Measurements from ENCODE around the gene F9. TPM values are rescaled to one million over a fixed set of nuclear protein-coding genes. Genes with fewer than 3 reads are reported as not detected.
"Not testable (repeated sequence)": the region's sequence is repeated elsewhere in the genome, so short reads cannot be mapped to it uniquely, and the experiment has no call there.

Gene F9
- total RNA-seq: not detected

- no peaks in the 10 kb centered on the region for H3K36me3 ChIP-seq (ENCODE audit: control insufficient read depth in 3 of 3, insufficient read depth in 3 of 3, low read length in 3 of 3)
- no peaks in the 10 kb centered on the region for H3K9me3 ChIP-seq (ENCODE audit: control insufficient read depth in 3 of 3, low read length in 3 of 3)
- no peaks in the 10 kb centered on the region for H3K4me1 ChIP-seq (ENCODE audit: control insufficient read depth in 3 of 3, insufficient read depth in 3 of 3, low read length in 3 of 3)
- no peak within 1 kb of the TSS for H3K4me3 ChIP-seq (ENCODE audit: low read length in 3 of 3)
- no peak within 1 kb of the TSS for H3K27ac ChIP-seq (ENCODE audit: low read depth, low read length)
- H3K9ac ChIP-seq (ENCODE audit: low read depth in 1 of 3, low read length in 3 of 3): no peak within 1 kb of the TSS
- H3K27me3 ChIP-seq (ENCODE audit: control insufficient read depth in 3 of 3, insufficient read depth in 3 of 3, low read length in 3 of 3): no peaks in the 10 kb centered on the region
Measured at GRCh38 chrX:139530550-139530949, at the start of gene F9. F9 (plus strand) TSS chrX:139530739; CDS start chrX:139530765, 26 bp downstream.

DNA sequence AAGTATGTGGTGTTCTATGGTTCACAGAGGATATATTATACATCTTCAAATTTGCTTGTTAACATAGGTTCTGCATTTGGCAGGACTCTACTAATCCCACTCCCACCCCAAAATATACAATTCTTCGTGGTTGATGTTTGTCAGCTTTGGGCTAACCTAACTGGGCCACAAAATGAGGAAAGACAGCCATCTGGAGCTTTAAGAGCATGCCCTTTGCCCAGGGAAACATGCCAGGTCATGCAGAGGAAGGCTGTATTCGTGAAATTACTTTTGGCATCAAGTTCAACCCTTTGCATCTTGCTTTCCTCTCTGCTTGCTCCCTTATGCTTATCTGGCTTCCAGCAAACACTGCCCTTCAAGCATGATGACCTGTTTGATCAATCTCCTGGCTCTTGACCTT lies 46.8 kb upstream of the F9 start:
- Histone ChIP-seq H3K27me3 (ENCODE audit: control insufficient read depth in 3 of 3, insufficient read depth in 3 of 3, low read length in 3 of 3) (no peaks in the 10 kb centered on the region), H3K36me3 (ENCODE audit: control insufficient read depth in 3 of 3, insufficient read depth in 3 of 3, low read length in 3 of 3) (no peaks in the 10 kb centered on the region), H3K4me3 (ENCODE audit: low read length in 3 of 3) (no peak overlapping the region), H3K9ac (ENCODE audit: low read depth in 1 of 3, low read length in 3 of 3) (no peak overlapping the region), H3K9me3 (ENCODE audit: control insufficient read depth in 3 of 3, low read length in 3 of 3) (no peaks in the 10 kb centered on the region), H3K27ac (ENCODE audit: low read depth, low read length) (no peak overlapping the region), H3K4me1 (ENCODE audit: control insufficient read depth in 3 of 3, insufficient read depth in 3 of 3, low read length in 3 of 3) (no peaks in the 10 kb centered on the region)

- Histone ChIP-seq H3K36me3 (ENCODE audit: control insufficient read depth in 3 of 3, insufficient read depth in 3 of 3, low read length in 3 of 3) (no peaks in the 10 kb centered on the region), H3K9me3 (ENCODE audit: control insufficient read depth in 3 of 3, low read length in 3 of 3) (no peaks in the 10 kb centered on the region), H3K27ac (ENCODE audit: low read depth, low read length) (no peak overlapping the region), H3K4me3 (ENCODE audit: low read length in 3 of 3) (no peak overlapping the region), H3K9ac (ENCODE audit: low read depth in 1 of 3, low read length in 3 of 3) (no peak overlapping the region), H3K27me3 (ENCODE audit: control insufficient read depth in 3 of 3, insufficient read depth in 3 of 3, low read length in 3 of 3) (no peaks in the 10 kb centered on the region), H3K4me1 (ENCODE audit: control insufficient read depth in 3 of 3, insufficient read depth in 3 of 3, low read length in 3 of 3) (no peaks in the 10 kb centered on the region)
Measured at GRCh38 chrX:139484591-139484990, 45.9 kb upstream of the F9 start.

- no peak overlapping the region for H3K4me3 ChIP-seq (ENCODE audit: low read length in 3 of 3)
- no peak overlapping the region for H3K27ac ChIP-seq (ENCODE audit: low read depth, low read length)
- H3K9ac ChIP-seq (ENCODE audit: low read depth in 1 of 3, low read length in 3 of 3): no peak overlapping the region
- no peaks in the 10 kb centered on the region for H3K4me1 ChIP-seq (ENCODE audit: control insufficient read depth in 3 of 3, insufficient read depth in 3 of 3, low read length in 3 of 3)
- no peaks in the 10 kb centered on the region for H3K36me3 ChIP-seq (ENCODE audit: control insufficient read depth in 3 of 3, insufficient read depth in 3 of 3, low read length in 3 of 3)
- H3K27me3 ChIP-seq (ENCODE audit: control insufficient read depth in 3 of 3, insufficient read depth in 3 of 3, low read length in 3 of 3): no peaks in the 10 kb centered on the region
- H3K9me3 ChIP-seq (ENCODE audit: control insufficient read depth in 3 of 3, low read length in 3 of 3): no peaks in the 10 kb centered on the region
Measured at GRCh38 chrX:139495324-139495723, 35.2 kb upstream of the F9 start.

- Histone ChIP-seq H3K9me3 (ENCODE audit: control insufficient read depth in 3 of 3, low read length in 3 of 3) (no peaks in the 10 kb centered on the region), H3K27ac (ENCODE audit: low read depth, low read length) (no peak overlapping the region)
Measured at GRCh38 chrX:139506333-139506732, 24.2 kb upstream of the F9 start.

DNA sequence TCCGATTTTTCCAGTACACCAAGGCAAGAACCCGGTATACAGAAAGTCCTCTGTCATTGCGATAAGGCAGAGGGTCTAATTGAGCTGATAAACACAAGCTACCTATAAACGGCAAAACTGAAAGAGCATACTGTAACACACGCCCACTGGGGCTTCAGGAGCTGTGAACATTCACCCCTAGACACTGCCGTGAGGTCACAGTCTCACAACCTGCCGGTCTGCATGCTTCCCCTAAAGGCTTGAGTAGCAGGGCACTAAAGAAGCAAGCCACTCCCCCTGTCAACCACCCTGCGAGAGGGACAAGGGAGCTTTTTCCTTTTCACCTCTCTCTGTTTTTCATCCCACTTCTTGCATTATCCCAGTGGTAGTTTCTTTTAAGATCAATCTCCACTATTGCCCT lies 22.4 kb upstream of the F9 start:
- Histone ChIP-seq H3K27ac (ENCODE audit: low read depth, low read length) (no peak overlapping the region), H3K9me3 (ENCODE audit: control insufficient read depth in 3 of 3, low read length in 3 of 3) (no peaks in the 10 kb centered on the region), H3K4me1 (ENCODE audit: control insufficient read depth in 3 of 3, insufficient read depth in 3 of 3, low read length in 3 of 3) (no peaks in the 10 kb centered on the region), H3K9ac (ENCODE audit: low read depth in 1 of 3, low read length in 3 of 3) (no peak overlapping the region), H3K4me3 (ENCODE audit: low read length in 3 of 3) (no peak overlapping the region), H3K27me3 (ENCODE audit: control insufficient read depth in 3 of 3, insufficient read depth in 3 of 3, low read length in 3 of 3) (no peaks in the 10 kb centered on the region), H3K36me3 (ENCODE audit: control insufficient read depth in 3 of 3, insufficient read depth in 3 of 3, low read length in 3 of 3) (no peaks in the 10 kb centered on the region)

More at GRCh38 chrX:139506333-139506732, 24.2 kb upstream of the F9 start:
- H3K36me3 ChIP-seq (ENCODE audit: control insufficient read depth in 3 of 3, insufficient read depth in 3 of 3, low read length in 3 of 3): no peaks in the 10 kb centered on the region
- H3K4me1 ChIP-seq (ENCODE audit: control insufficient read depth in 3 of 3, insufficient read depth in 3 of 3, low read length in 3 of 3): no peaks in the 10 kb centered on the region
- no peaks in the 10 kb centered on the region for H3K27me3 ChIP-seq (ENCODE audit: control insufficient read depth in 3 of 3, insufficient read depth in 3 of 3, low read length in 3 of 3)
- no peak overlapping the region for H3K9ac ChIP-seq (ENCODE audit: low read depth in 1 of 3, low read length in 3 of 3)
- H3K4me3 ChIP-seq (ENCODE audit: low read length in 3 of 3): no peak overlapping the region

- H3K4me3 ChIP-seq (ENCODE audit: low read length in 3 of 3): no peak overlapping the region
- no peaks in the 10 kb centered on the region for H3K4me1 ChIP-seq (ENCODE audit: control insufficient read depth in 3 of 3, insufficient read depth in 3 of 3, low read length in 3 of 3)
- H3K9ac ChIP-seq (ENCODE audit: low read depth in 1 of 3, low read length in 3 of 3): no peak overlapping the region
- H3K36me3 ChIP-seq (ENCODE audit: control insufficient read depth in 3 of 3, insufficient read depth in 3 of 3, low read length in 3 of 3): no peaks in the 10 kb centered on the region
- H3K27ac ChIP-seq (ENCODE audit: low read depth, low read length): no peak overlapping the region
- no peaks in the 10 kb centered on the region for H3K27me3 ChIP-seq (ENCODE audit: control insufficient read depth in 3 of 3, insufficient read depth in 3 of 3, low read length in 3 of 3)
- H3K9me3 ChIP-seq (ENCODE audit: control insufficient read depth in 3 of 3, low read length in 3 of 3): no peaks in the 10 kb centered on the region
Measured at GRCh38 chrX:139518475-139518874, 12.1 kb upstream of the F9 start.

DNA sequence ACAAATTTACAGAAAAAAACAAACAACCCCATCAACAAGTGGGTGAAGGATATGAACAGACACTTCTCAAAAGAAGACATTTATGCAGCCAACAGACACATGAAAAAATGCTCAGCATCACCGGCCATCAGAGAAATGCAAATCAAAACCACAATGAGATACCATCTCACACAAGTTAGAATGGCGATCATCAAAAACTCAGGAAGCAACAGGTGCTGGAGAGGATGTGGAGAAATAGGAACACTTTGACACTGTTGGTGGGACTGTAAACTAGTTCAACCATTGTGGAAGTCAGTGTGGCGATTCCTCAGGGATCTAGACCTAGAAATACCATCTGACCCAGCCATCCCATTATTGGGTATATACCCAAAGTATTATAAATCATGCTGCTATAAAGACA lies 1.7 kb upstream of the F9 start:
- H3K27me3 ChIP-seq (ENCODE audit: control insufficient read depth in 3 of 3, insufficient read depth in 3 of 3, low read length in 3 of 3); H3K4me3 ChIP-seq (ENCODE audit: low read length in 3 of 3); H3K36me3 ChIP-seq (ENCODE audit: control insufficient read depth in 3 of 3, insufficient read depth in 3 of 3, low read length in 3 of 3); H3K27ac ChIP-seq (ENCODE audit: low read depth, low read length); H3K9ac ChIP-seq (ENCODE audit: low read depth in 1 of 3, low read length in 3 of 3); H3K4me1 ChIP-seq (ENCODE audit: control insufficient read depth in 3 of 3, insufficient read depth in 3 of 3, low read length in 3 of 3); H3K9me3 ChIP-seq (ENCODE audit: control insufficient read depth in 3 of 3, low read length in 3 of 3): not testable (repeated sequence)

- no peaks in the 10 kb centered on the region for H3K9me3 ChIP-seq (ENCODE audit: control insufficient read depth in 3 of 3, low read length in 3 of 3)
- H3K4me3 ChIP-seq (ENCODE audit: low read length in 3 of 3): no peak overlapping the region
- H3K27me3 ChIP-seq (ENCODE audit: control insufficient read depth in 3 of 3, insufficient read depth in 3 of 3, low read length in 3 of 3): peaks cover 0 to 3% (median 0%) of the 10 kb centered on the region in 3 donors
- H3K9ac ChIP-seq (ENCODE audit: low read depth in 1 of 3, low read length in 3 of 3): no peak overlapping the region
- no peaks in the 10 kb centered on the region for H3K36me3 ChIP-seq (ENCODE audit: control insufficient read depth in 3 of 3, insufficient read depth in 3 of 3, low read length in 3 of 3)
- H3K27ac ChIP-seq (ENCODE audit: low read depth, low read length): no peak overlapping the region
- H3K4me1 ChIP-seq (ENCODE audit: control insufficient read depth in 3 of 3, insufficient read depth in 3 of 3, low read length in 3 of 3): no peaks in the 10 kb centered on the region
Measured at GRCh38 chrX:139532834-139533233, 2.3 kb downstream of the F9 start.

DNA sequence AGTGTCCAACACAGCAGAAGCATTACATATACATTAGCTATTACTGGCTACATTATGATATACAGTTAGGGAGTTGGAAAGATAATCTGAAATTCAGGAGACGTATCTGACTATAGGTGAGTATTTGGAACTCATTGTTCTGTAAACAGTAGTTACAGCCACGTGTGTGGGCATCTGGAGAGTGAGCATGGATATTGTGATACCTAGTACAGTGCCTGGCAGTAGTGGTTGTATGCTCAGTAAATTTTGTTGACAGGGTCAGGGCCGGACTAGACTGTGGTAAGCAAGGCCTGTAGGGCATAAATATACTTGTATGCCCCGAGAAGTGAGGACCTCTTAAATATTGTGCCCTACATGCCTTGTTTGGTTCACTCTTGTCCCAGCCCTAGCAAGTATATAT lies 2.9 kb downstream of the F9 start:
- Histone ChIP-seq H3K9ac (ENCODE audit: low read depth in 1 of 3, low read length in 3 of 3) (no peak overlapping the region), H3K27ac (ENCODE audit: low read depth, low read length) (no peak overlapping the region), H3K36me3 (ENCODE audit: control insufficient read depth in 3 of 3, insufficient read depth in 3 of 3, low read length in 3 of 3) (no peaks in the 10 kb centered on the region), H3K9me3 (ENCODE audit: control insufficient read depth in 3 of 3, low read length in 3 of 3) (no peaks in the 10 kb centered on the region), H3K4me3 (ENCODE audit: low read length in 3 of 3) (no peak overlapping the region), H3K27me3 (ENCODE audit: control insufficient read depth in 3 of 3, insufficient read depth in 3 of 3, low read length in 3 of 3) (peaks cover 0 to 3% (median 0%) of the 10 kb centered on the region in 3 donors), H3K4me1 (ENCODE audit: control insufficient read depth in 3 of 3, insufficient read depth in 3 of 3, low read length in 3 of 3) (no peaks in the 10 kb centered on the region)
